HCT116 (cell line): ENCODE measurements around the gene XYLT1. TPM values are rescaled to one million over a fixed set of nuclear protein-coding genes. Genes with fewer than 3 reads are reported as not detected.

Experiments used
- ATAC-seq: fragments of 200-7000 bp; cut with Tn5 transposase; 2 replicates; pipeline ENCODE4 v1.9.1; 2020; ENCODE audit warnings: mild to moderate bottlenecking, moderate library complexity
- BruUV-seq: library from RNA; stranded (reverse); fragments of 400-500 nt; replicated peaks from 2 replicates; lab custom pipeline; 2021; lab: Mats Ljungman, UMichigan
- CTCF ChIA-PET: fragments of 300-600 bp; sonication (Branson Sonifier 250); formaldehyde crosslinking; loops from one replicate; lab custom pipeline; 2021; ENCODE audit warnings: antibody characterized with exemption; lab: Charles Lee
- POLR2A ChIA-PET: fragments of 300-600, 350-600 bp; sonication (Branson Sonifier 250); formaldehyde crosslinking; loops from one replicate; lab custom pipeline; 2021; ENCODE audit warnings: antibody characterized with exemption; lab: Charles Lee
- RAD21 ChIA-PET, 2 experiments: fragments of 300-600 bp; sonication (Branson Sonifier 250); formaldehyde crosslinking; loops; one replicate each; lab custom pipeline; 2023; ENCODE audit warnings: low total read pairs in 2 of 2; ENCODE audit not compliant: uncharacterized antibody in 2 of 2, unreplicated experiment in 2 of 2, low non-redundant PET in 1 of 2; lab: Charles Lee
- DNase-seq: peaks from one replicate; pipeline ENCODE4 v3.0.0-alpha.2; 2010; ENCODE audit warnings: low read depth, low spot score
- H2AFZ ChIP-seq: fragments of 200-600 bp; shearing (Covaris generic), sonication (generic); 2 replicates; pipeline ENCODE4 v1.6.1; 2017; ENCODE audit warnings: low read depth, mixed run types, mixed read lengths, antibody characterized with exemption, low read length; ENCODE audit not compliant: poor library complexity, severe bottlenecking
- H3K27ac ChIP-seq: 2 replicates; pipeline ENCODE4 v1.5.1; 2012; ENCODE audit warnings: low read depth, low read length
- H3K27me3 ChIP-seq: fragments of 200-600 bp; sonication (generic); 2 replicates; pipeline ENCODE4 v1.6.1; 2016; ENCODE audit warnings: mixed run types, low read length, mixed read lengths; ENCODE audit not compliant: insufficient read depth
- H3K36me3 ChIP-seq, 2 experiments: fragments of 200-500 bp in 1 of 2; fragments of 200-600 bp in 1 of 2; sonication (Bioruptor generic) in 1 of 2; sonication (generic) in 1 of 2; 2 replicates each; pipeline versions ENCODE4 v1.5.1 to v1.6.1; 2014 to 2016; ENCODE audit warnings: low read length in 2 of 2, inconsistent platforms in 1 of 2, mixed read lengths in 1 of 2, mixed run types in 1 of 2; ENCODE audit not compliant: insufficient read depth in 2 of 2, control insufficient read depth in 1 of 2
- H3K4me1 ChIP-seq, 2 experiments: fragments of 200-600 bp in 1 of 2; sonication (generic) in 1 of 2; 2 replicates each; pipeline versions ENCODE4 v1.5.1 to v1.6.1; 2012 to 2017; ENCODE audit warnings: low read length in 2 of 2, inconsistent platforms in 1 of 2, mild to moderate bottlenecking in 1 of 2, mixed read lengths in 1 of 2, mixed run types in 1 of 2, moderate library complexity in 1 of 2; ENCODE audit not compliant: insufficient read depth in 2 of 2, control insufficient read depth in 1 of 2
- H3K4me2 ChIP-seq: fragments of 200-600 bp; sonication (generic); 2 replicates; pipeline ENCODE4 v1.6.1; 2017; ENCODE audit warnings: mixed run types, low read length, mixed read lengths
- H3K4me3 ChIP-seq, 2 experiments: fragments of 200-600 bp in 1 of 2; sonication (generic) in 1 of 2; replicated peaks in 1 of 2; 2 replicates each; pipeline ENCODE4 v1.5.1; 2011 to 2016; ENCODE audit warnings: low read length in 2 of 2, control low read depth in 1 of 2, low read depth in 1 of 2, mild to moderate bottlenecking in 1 of 2, mixed read lengths in 1 of 2, mixed run types in 1 of 2
- H3K79me2 ChIP-seq: fragments of 200-600 bp; sonication (generic); 2 replicates; pipeline ENCODE4 v1.6.1; 2017; ENCODE audit warnings: mild to moderate bottlenecking, mixed run types, low read length, moderate library complexity, mixed read lengths; ENCODE audit not compliant: insufficient read depth
- H3K9ac ChIP-seq: fragments of 200-600 bp; sonication (generic); 2 replicates; pipeline ENCODE4 v1.6.1; 2016; ENCODE audit warnings: low read length, mixed read lengths
- H3K9me2 ChIP-seq: fragments of 200-600 bp; sonication (generic), shearing (Covaris generic); 2 replicates; pipeline ENCODE4 v1.6.1; 2017; ENCODE audit warnings: mixed run types, mild to moderate bottlenecking, moderate library complexity; ENCODE audit not compliant: insufficient read depth
- H3K9me3 ChIP-seq, 2 experiments: fragments of 200-500 bp in 1 of 2; fragments of 200-600 bp in 1 of 2; sonication (Bioruptor generic) in 1 of 2; sonication (generic) in 1 of 2; 2 replicates each; pipeline ENCODE4 v1.6.1; 2014 to 2017; ENCODE audit warnings: low read length in 2 of 2, mixed read lengths in 2 of 2, inconsistent platforms in 1 of 2, low read depth in 1 of 2, mild to moderate bottlenecking in 1 of 2, mixed run types in 1 of 2, moderate library complexity in 1 of 2; ENCODE audit not compliant: control insufficient read depth in 1 of 2, insufficient read depth in 1 of 2
- H4K20me1 ChIP-seq: fragments of 200-600 bp; sonication (generic), shearing (Covaris generic); 2 replicates; pipeline ENCODE4 v1.6.1; 2017; ENCODE audit warnings: mixed run types, mild to moderate bottlenecking, moderate library complexity; ENCODE audit not compliant: insufficient read depth
- ATF3 ChIP-seq: IDR thresholded peaks from 2 replicates; pipeline ENCODE4 v1.6.1; 2012
- CBX3 ChIP-seq: IDR thresholded peaks from 2 replicates; pipeline ENCODE4 v1.6.1; 2012; ENCODE audit warnings: low read depth
- EGR1 ChIP-seq: IDR thresholded peaks from 2 replicates; pipeline ENCODE4 v1.6.1; 2012; ENCODE audit warnings: low read depth
- EZH2 ChIP-seq: fragments of 200-600 bp; sonication (generic); IDR thresholded peaks from 2 replicates; pipeline ENCODE4 v1.6.1; 2017; ENCODE audit warnings: antibody characterized with exemption, mixed run types
- EZH2phosphoT487 ChIP-seq: fragments of 200-600 bp; IDR thresholded peaks from 2 replicates; pipeline ENCODE4 v1.6.1; 2018; ENCODE audit warnings: antibody characterized with exemption, borderline replicate concordance
- JUND ChIP-seq: IDR thresholded peaks from 2 replicates; pipeline ENCODE4 v1.6.1; 2012
- MAX ChIP-seq: IDR thresholded peaks from 2 replicates; pipeline ENCODE4 v1.6.1; 2012
- POLR2A ChIP-seq: IDR thresholded peaks from 2 replicates; pipeline ENCODE4 v1.7.0; 2011; ENCODE audit warnings: borderline replicate concordance; ENCODE audit not compliant: insufficient read depth, insufficient read length; ENCODE audit errors: extremely low read depth
- POLR2AphosphoS5 ChIP-seq: IDR thresholded peaks from 2 replicates; pipeline ENCODE4 v1.6.1; 2011; ENCODE audit warnings: mild to moderate bottlenecking, low read depth, low read length, moderate library complexity
- RAD21 ChIP-seq: IDR thresholded peaks from 2 replicates; pipeline ENCODE4 v1.6.1; 2012; ENCODE audit warnings: low read depth, mild to moderate bottlenecking
- SP1 ChIP-seq: IDR thresholded peaks from 2 replicates; pipeline ENCODE4 v1.6.1; 2012; ENCODE audit warnings: low read depth
- TCF7L2 ChIP-seq: IDR thresholded peaks from 2 replicates; pipeline ENCODE4 v1.7.0; 2011; ENCODE audit warnings: borderline replicate concordance, inconsistent platforms; ENCODE audit not compliant: insufficient read depth, insufficient read length; ENCODE audit errors: extremely low read depth
- YY1 ChIP-seq: IDR thresholded peaks from 2 replicates; pipeline ENCODE4 v1.6.1; 2011; ENCODE audit warnings: low read length, low read depth, moderate library complexity, mild to moderate bottlenecking; ENCODE audit not compliant: insufficient replicate concordance; ENCODE audit errors: extremely low read depth
- ZBTB33 ChIP-seq: IDR thresholded peaks from 2 replicates; pipeline ENCODE4 v1.6.1; 2011; ENCODE audit warnings: mild to moderate bottlenecking, low read length, moderate library complexity; ENCODE audit not compliant: insufficient replicate concordance; ENCODE audit errors: extremely low read depth
- ZFX ChIP-seq: fragments of 450-650 bp; IDR thresholded peaks from 2 replicates; pipeline ENCODE4 v1.6.1; 2017
- ZNF274 ChIP-seq: fragments of 200-500 bp; sonication (Bioruptor generic); IDR thresholded peaks from 2 replicates; pipeline ENCODE4 v1.6.1; 2014; ENCODE audit warnings: mild to moderate bottlenecking, low read depth, low read length, inconsistent platforms
- intact Hi-C: fragments of 100-400 bp; cut with micrococcal nuclease; formaldehyde crosslinking; loops from 2 replicates; pipeline ENCODE4 v1.10.0; 2022
- total RNA-seq: library from RNA; stranded (reverse); gene quantifications from one replicate; pipeline ENCODE4 v1.2.1, GENCODE V29; 2021; ENCODE audit not compliant: unreplicated experiment
- TF ChIP-seq, protein P1 (sequence below), 3 experiments: fragments of 200-600 bp in 1 of 3; sonication (generic) in 1 of 3; IDR thresholded peaks in 2 of 3; conservative IDR thresholded peaks in 1 of 3; 2 replicates each; pipeline ENCODE4 v1.5.1; 2012 to 2017; ENCODE audit warnings: low read depth in 2 of 3, low read length in 2 of 3, antibody characterized with exemption in 1 of 3, borderline replicate concordance in 1 of 3, control low read depth in 1 of 3, mild to moderate bottlenecking in 1 of 3, mixed read lengths in 1 of 3, mixed run types in 1 of 3, moderate library complexity in 1 of 3; ENCODE audit not compliant: insufficient read depth in 1 of 3
- TF ChIP-seq, protein P2 (sequence below): IDR thresholded peaks from 2 replicates; pipeline ENCODE4 v1.6.1; 2012; ENCODE audit warnings: low read depth

Gene XYLT1
- total RNA-seq, 1 experiment from 2014 or later = 4.5 TPM

DNA sequence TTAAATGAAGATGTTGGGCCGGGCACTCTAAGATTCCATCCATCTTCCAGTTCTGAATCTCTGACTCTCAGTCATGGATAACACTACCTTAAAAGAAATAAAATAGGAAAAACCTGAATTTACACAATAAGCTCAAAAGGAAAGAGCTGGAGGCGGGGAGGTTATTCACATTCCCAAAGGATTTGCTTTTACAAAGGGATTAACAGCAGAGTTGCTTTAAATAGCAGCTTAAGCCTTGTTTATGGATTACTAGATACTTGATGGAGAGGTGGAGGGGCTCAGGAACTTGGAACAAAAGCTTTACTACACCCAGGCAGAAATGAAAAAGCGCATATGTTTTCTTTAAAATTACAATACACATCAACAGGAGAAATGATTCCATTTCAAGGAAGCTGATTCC, 84.5 kb downstream of the XYLT1 start:
- TF ChIP-seq EZH2 (no peak), RAD21 (no peak), EGR1 (no peak), YY1 (no peak), POLR2AphosphoS5 (no peak), ZBTB33 (no peak), EZH2phosphoT487 (no peak), TCF7L2 (no peak), JUND (no peak), ZNF274 (no peak), CBX3 (no peak), MAX (no peak), ZFX (no peak), SP1 (no peak), POLR2A (no peak), ATF3 (no peak)
- TF ChIP-seq, protein P1, sequence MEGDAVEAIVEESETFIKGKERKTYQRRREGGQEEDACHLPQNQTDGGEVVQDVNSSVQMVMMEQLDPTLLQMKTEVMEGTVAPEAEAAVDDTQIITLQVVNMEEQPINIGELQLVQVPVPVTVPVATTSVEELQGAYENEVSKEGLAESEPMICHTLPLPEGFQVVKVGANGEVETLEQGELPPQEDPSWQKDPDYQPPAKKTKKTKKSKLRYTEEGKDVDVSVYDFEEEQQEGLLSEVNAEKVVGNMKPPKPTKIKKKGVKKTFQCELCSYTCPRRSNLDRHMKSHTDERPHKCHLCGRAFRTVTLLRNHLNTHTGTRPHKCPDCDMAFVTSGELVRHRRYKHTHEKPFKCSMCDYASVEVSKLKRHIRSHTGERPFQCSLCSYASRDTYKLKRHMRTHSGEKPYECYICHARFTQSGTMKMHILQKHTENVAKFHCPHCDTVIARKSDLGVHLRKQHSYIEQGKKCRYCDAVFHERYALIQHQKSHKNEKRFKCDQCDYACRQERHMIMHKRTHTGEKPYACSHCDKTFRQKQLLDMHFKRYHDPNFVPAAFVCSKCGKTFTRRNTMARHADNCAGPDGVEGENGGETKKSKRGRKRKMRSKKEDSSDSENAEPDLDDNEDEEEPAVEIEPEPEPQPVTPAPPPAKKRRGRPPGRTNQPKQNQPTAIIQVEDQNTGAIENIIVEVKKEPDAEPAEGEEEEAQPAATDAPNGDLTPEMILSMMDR (IDR thresholded peaks at IDR 0.05 in 2 of 3, conservative IDR thresholded peaks at IDR 0.05 in 1 of 3; ENCODE audit: borderline replicate concordance in 1 of 3, insufficient read depth in 1 of 3, low read depth in 2 of 3, low read length in 2 of 3) = no peak
- TF ChIP-seq, protein P2, sequence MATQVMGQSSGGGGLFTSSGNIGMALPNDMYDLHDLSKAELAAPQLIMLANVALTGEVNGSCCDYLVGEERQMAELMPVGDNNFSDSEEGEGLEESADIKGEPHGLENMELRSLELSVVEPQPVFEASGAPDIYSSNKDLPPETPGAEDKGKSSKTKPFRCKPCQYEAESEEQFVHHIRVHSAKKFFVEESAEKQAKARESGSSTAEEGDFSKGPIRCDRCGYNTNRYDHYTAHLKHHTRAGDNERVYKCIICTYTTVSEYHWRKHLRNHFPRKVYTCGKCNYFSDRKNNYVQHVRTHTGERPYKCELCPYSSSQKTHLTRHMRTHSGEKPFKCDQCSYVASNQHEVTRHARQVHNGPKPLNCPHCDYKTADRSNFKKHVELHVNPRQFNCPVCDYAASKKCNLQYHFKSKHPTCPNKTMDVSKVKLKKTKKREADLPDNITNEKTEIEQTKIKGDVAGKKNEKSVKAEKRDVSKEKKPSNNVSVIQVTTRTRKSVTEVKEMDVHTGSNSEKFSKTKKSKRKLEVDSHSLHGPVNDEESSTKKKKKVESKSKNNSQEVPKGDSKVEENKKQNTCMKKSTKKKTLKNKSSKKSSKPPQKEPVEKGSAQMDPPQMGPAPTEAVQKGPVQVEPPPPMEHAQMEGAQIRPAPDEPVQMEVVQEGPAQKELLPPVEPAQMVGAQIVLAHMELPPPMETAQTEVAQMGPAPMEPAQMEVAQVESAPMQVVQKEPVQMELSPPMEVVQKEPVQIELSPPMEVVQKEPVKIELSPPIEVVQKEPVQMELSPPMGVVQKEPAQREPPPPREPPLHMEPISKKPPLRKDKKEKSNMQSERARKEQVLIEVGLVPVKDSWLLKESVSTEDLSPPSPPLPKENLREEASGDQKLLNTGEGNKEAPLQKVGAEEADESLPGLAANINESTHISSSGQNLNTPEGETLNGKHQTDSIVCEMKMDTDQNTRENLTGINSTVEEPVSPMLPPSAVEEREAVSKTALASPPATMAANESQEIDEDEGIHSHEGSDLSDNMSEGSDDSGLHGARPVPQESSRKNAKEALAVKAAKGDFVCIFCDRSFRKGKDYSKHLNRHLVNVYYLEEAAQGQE = no peak
- ATAC-seq (no peak), DNase-seq (no peak)
- no peaks in the 10 kb centered on the region for H3K9me3 ChIP-seq
- no peaks in the 10 kb centered on the region for H3K36me3 ChIP-seq
- no peaks in the 10 kb centered on the region for H3K79me2 ChIP-seq
- no peaks in the 10 kb centered on the region for H3K9me2 ChIP-seq
- no TSS peak for BruUV-seq
- peaks cover 41% of the 10 kb centered on the region; the same call in 1 of the 2 replicates for H3K27me3 ChIP-seq
- no peak overlapping the region for H3K4me2 ChIP-seq
- no peaks in the 10 kb centered on the region for H4K20me1 ChIP-seq
- H2AFZ ChIP-seq = no peak overlapping the region
- ChIA-PET CTCF (no interaction called here), RAD21 (no interaction called here), POLR2A (no interaction called here)
- H3K27ac ChIP-seq = no peak overlapping the region
- H3K9ac ChIP-seq = no peak overlapping the region
- intact Hi-C loops = no loop called here
- no peaks in the 10 kb centered on the region for H3K4me1 ChIP-seq
- no peak overlapping the region for H3K4me3 ChIP-seq
